Chondrocyte (in vitro differentiated cells): ENCODE measurements around the gene PKD2. TPM values are rescaled to one million over a fixed set of nuclear protein-coding genes. Genes with fewer than 3 reads are reported as not detected.

Source experiments
- DNase-seq: peaks from one replicate; pipeline ENCODE4 v3.0.0; 2021; ENCODE audit warnings: mixed read lengths, low spot score
- H3K27ac Mint-ChIP-seq: one replicate; pipeline ENCODE4 v1.8.0; 2021; ENCODE audit warnings: mild to moderate bottlenecking, moderate library complexity, mixed read lengths; ENCODE audit not compliant: unreplicated experiment
- H3K27me3 Mint-ChIP-seq: 2 replicates; pipeline ENCODE4 v1.8.0; 2021; ENCODE audit warnings: low read depth, mixed read lengths
- H3K36me3 Mint-ChIP-seq: 2 replicates; pipeline ENCODE4 v1.8.0; 2021; ENCODE audit warnings: low read depth, mixed read lengths
- H3K4me1 Mint-ChIP-seq: 2 replicates; pipeline ENCODE4 v1.8.0; 2021; ENCODE audit warnings: low read depth, mild to moderate bottlenecking, mixed read lengths
- H3K4me3 Mint-ChIP-seq: one replicate; pipeline ENCODE4 v1.8.0; 2021; ENCODE audit warnings: mild to moderate bottlenecking, moderate library complexity, mixed read lengths; ENCODE audit not compliant: unreplicated experiment
- H3K9me3 Mint-ChIP-seq: 2 replicates; pipeline ENCODE4 v1.8.0; 2021; ENCODE audit warnings: low read depth, mixed read lengths
- long read RNA-seq: library from polyadenylated mRNA; stranded (forward); transcript quantifications from one replicate; pipeline ENCODE4 v2.0.0, GENCODE V29; 2021
- total RNA-seq: library from RNA; stranded (reverse); gene quantifications from 3 replicates; pipeline ENCODE4 v1.2.1, GENCODE V29; 2021
- TF ChIP-seq, protein P1 (sequence below): fragments of 200-600 bp; sonication (generic); IDR thresholded peaks from 2 replicates; pipeline ENCODE4 v1.5.0; 2021; ENCODE audit warnings: antibody characterized with exemption, mild to moderate bottlenecking, moderate library complexity

The PKD2 gene
- 69.7 to 71.7 TPM (median 69.8 TPM) in 3 replicates for total RNA-seq
- long read RNA-seq, full-length matches to known transcripts, result 64 of 81 reads
- long read RNA-seq, partial matches to known transcripts, result 6 of 81 reads
- long read RNA-seq, other reads (novel, unspliced or antisense), result 11 of 81 reads

GRCh38 chr4:88007304-88008121 lies at the start of gene PKD2:
Gene PKD2 (plus strand): TSS chr4:88007635. CDS start chr4:88007734, 99 bp downstream.
- Mint-ChIP-seq H3K4me1 (peaks cover 76% of the 10 kb centered on the region), H3K4me3 (peak within 1 kb of the TSS; percentile 81), H3K36me3 (no peaks in the 10 kb centered on the region), H3K27me3 (no peaks in the 10 kb centered on the region), H3K9me3 (no peaks in the 10 kb centered on the region), H3K27ac (peak within 1 kb of the TSS; percentile 84)
- DNase-seq, result no peak
- TF ChIP-seq, protein P1, sequence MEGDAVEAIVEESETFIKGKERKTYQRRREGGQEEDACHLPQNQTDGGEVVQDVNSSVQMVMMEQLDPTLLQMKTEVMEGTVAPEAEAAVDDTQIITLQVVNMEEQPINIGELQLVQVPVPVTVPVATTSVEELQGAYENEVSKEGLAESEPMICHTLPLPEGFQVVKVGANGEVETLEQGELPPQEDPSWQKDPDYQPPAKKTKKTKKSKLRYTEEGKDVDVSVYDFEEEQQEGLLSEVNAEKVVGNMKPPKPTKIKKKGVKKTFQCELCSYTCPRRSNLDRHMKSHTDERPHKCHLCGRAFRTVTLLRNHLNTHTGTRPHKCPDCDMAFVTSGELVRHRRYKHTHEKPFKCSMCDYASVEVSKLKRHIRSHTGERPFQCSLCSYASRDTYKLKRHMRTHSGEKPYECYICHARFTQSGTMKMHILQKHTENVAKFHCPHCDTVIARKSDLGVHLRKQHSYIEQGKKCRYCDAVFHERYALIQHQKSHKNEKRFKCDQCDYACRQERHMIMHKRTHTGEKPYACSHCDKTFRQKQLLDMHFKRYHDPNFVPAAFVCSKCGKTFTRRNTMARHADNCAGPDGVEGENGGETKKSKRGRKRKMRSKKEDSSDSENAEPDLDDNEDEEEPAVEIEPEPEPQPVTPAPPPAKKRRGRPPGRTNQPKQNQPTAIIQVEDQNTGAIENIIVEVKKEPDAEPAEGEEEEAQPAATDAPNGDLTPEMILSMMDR, result no peak

GRCh38 chr4:87961993-87962392 lies 45.4 kb upstream of the PKD2 start:
- Mint-ChIP-seq H3K4me3 (no peak overlapping the region), H3K9me3 (no peaks in the 10 kb centered on the region), H3K36me3 (no peaks in the 10 kb centered on the region), H3K27me3 (no peaks in the 10 kb centered on the region), H3K27ac (no peak overlapping the region), H3K4me1 (peaks cover 5% of the 10 kb centered on the region)
- DNase-seq, result no peak
- TF ChIP-seq, protein P1, result no peak

- H3K27ac Mint-ChIP-seq, result no peak overlapping the region
- no peaks in the 10 kb centered on the region for H3K27me3 Mint-ChIP-seq
- peaks cover 5% of the 10 kb centered on the region for H3K4me1 Mint-ChIP-seq
- no peak overlapping the region for H3K4me3 Mint-ChIP-seq
- H3K9me3 Mint-ChIP-seq, result no peaks in the 10 kb centered on the region
- no peak for DNase-seq
- no peaks in the 10 kb centered on the region for H3K36me3 Mint-ChIP-seq
- TF ChIP-seq, protein P1, result no peak
Measured at GRCh38 chr4:87962398-87963146, 44.9 kb upstream of the PKD2 start.

DNA sequence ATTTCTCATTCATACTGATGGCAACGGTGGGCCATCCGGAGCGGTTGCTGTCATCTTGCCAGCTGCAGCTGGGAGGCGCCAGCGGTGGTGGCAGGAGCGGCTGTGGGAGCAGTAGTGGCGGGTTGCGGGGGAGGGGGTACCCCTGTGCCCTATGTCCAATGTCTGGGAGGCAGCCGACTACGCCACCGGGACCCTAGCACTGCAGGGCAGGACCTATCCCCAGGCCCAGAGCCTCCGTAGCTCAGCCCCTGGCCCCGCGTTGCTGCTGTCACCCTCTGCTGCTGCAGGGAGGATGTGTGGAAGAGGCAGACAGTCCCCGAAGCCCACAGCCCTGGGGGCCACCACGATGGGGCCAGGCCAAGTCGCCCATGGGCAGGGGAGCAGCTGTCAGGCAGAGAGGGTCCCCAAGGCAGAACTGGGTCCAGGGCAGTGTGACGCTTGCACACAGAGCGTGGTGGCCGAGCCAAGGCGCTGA lies 41.9 kb upstream of the PKD2 start:
- peaks cover 5% of the 10 kb centered on the region for H3K4me1 Mint-ChIP-seq
- TF ChIP-seq, protein P1, result no peak
- peak; percentile 86 for DNase-seq
- peaks cover 2% of the 10 kb centered on the region for H3K27me3 Mint-ChIP-seq
- H3K27ac Mint-ChIP-seq, result no peak overlapping the region
- H3K36me3 Mint-ChIP-seq, result no peaks in the 10 kb centered on the region
- no peak overlapping the region for H3K4me3 Mint-ChIP-seq
- H3K9me3 Mint-ChIP-seq, result no peaks in the 10 kb centered on the region

DNA sequence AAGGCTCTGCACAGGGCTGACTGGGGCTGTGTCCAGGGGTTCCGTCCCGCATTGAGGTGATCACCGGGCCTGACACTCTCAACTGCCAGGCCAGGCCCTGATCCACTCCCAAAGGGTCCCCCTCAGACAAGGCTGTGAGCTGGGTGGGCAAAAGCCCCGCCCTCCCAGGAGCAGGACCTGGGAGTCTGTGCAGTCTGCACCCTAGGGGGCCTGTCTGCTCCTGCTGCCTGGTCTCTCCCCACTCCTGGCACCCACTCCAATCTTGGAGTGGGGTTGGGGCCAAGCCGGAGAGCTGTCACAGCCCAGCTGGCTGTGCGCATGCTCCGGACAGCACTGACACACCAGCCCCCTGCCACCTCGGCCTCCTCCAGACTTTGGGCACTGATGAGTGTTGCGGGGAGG lies 41.3 kb upstream of the PKD2 start:
- H3K9me3 Mint-ChIP-seq, result no peaks in the 10 kb centered on the region
- peaks cover 2% of the 10 kb centered on the region for H3K27me3 Mint-ChIP-seq
- H3K4me3 Mint-ChIP-seq, result no peak overlapping the region
- DNase-seq, result no peak
- TF ChIP-seq, protein P1, result no peak
- no peak overlapping the region for H3K27ac Mint-ChIP-seq
- no peaks in the 10 kb centered on the region for H3K36me3 Mint-ChIP-seq
- H3K4me1 Mint-ChIP-seq, result peaks cover 5% of the 10 kb centered on the region
